Retina (tissue), 1 donor: ENCODE data around the gene GPR137C.

Experiments used
- DNase-seq: peaks from one replicate; pipeline ENCODE4 v3.0.0-alpha.2; 2016

Gene GPR137C, protein sequence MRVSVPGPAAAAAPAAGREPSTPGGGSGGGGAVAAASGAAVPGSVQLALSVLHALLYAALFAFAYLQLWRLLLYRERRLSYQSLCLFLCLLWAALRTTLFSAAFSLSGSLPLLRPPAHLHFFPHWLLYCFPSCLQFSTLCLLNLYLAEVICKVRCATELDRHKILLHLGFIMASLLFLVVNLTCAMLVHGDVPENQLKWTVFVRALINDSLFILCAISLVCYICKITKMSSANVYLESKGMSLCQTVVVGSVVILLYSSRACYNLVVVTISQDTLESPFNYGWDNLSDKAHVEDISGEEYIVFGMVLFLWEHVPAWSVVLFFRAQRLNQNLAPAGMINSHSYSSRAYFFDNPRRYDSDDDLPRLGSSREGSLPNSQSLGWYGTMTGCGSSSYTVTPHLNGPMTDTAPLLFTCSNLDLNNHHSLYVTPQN

DNA sequence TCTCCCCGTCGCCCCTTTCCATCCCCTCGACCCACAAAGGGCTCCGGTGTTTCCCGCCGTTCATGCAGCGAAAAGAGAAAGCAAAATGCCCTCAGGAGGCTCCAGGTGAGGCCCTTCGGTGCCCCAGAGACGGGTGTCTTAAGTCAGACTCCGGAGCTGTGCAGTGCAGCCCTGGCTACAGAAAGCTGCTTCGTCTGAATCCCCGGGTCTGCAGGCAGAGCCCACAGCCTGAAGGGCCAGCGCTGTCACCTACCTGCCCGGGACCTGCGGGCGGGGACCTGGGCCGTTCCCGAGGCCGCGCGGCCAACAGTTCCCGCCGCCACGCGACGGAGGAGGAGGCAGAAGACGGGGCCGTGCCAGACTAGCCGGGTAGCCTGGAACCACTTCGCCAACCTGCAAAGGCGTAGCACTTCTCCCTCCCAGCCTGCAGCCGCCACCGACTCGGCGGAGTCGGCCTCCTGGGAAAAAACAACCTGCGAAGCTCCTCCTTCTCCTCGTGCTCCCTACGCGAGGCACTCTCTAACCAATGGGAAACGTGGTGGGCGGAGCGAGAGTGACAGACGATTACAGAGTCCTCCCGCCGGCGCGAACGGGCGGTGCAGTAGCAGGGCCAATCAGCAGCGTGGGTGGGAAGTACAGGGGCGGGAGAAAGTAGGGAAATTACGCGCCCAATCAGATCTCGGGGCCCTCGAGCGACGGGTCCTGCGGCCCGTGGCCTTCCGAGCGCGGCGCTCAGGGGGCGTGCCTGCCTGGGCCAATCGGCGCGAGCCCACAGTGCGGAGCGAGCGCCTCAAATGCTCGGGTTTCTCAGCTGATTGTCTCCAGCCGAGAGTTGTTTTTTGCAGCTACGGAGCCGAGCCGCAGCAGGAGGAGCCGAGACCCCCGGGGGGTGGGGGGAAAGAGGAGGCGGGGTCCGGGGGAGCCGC lies at the start of gene GPR137C, which contains the start of gene TXNDC16:
TSS of gene GPR137C (plus strand) at position 774 of the 926 bp plus-strand sequence. CDS start 312 bp downstream, outside the sequence.
TSS of gene TXNDC16 (minus strand) at position 443 of the 926 bp plus-strand sequence. CDS start 8,948 bp downstream, outside the sequence.
- peak; percentile 98 for DNase-seq

DNA sequence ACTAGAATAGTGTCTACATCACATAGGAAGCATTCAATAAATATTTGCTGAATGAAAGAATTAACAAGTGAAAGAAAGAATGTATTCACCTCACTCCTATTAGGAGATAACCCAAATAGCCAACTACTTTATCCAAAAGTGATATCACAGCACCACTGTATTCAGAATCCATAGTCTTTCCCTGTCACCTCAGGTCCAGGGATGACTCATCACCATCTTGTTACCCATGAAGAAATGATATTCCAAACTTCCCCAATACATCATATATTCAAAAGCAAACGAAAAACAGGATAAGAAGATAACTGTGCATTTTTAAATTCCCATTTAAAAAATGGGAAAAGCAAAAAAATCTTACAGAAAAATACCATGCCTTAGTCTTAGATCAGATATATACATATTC lies 39.4 kb upstream of the GPR137C start:
- no peak for DNase-seq

DNA sequence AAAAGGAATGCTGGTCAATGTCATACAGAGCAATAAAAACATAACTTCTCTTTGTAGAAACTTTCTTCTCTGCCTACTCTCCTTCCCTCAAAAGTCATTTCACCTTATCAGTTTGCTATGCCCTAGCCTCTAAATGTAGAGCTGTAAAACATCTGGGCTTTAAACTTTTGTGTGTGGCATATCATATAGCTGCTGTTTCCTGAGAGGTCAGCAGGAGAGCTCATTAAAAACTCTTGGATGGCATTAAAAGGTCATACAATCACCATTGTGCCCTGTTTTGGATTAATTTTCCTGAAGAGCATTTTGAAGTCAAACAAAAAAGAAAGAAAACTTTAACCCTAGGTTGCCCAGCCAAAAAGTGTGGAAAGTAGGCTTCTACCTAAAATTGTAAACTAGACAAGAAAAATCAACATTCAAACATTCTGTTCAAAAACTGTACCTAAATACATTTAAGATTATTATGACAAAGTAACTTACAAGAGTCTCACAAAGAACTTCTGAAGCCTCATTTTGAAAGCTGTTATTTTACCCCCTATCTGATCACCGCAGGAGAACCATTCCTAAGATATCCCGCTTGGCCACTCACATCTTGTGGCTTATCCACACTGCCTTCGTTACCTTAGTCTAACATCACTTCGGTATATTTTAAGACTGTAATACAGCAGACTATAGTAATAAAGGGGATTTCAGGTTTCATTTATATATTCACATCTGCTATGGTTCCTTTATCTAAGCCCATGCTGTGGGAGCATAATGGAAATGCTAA lies 38.4 kb upstream of the GPR137C start:
- DNase-seq = no peak

DNA sequence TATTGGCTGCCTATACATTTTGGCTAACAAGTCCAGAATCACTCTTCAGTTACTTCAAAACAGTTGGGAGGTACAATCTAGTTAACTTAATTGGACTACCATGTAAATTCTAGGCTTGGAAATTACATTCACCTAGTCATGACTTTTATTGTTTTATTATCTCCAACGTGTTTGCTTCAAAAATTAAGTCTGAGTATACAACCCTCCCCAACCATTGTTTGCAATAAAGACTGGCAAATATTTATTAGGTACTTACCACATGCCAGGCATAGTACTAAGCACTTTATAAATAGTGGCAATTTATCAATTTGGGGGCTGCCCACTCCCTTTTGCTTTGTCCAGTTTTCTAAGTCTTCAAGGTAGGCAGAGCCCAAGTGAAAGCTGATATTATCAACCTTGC lies 30.6 kb upstream of the GPR137C start:
- DNase-seq = no peak

DNA sequence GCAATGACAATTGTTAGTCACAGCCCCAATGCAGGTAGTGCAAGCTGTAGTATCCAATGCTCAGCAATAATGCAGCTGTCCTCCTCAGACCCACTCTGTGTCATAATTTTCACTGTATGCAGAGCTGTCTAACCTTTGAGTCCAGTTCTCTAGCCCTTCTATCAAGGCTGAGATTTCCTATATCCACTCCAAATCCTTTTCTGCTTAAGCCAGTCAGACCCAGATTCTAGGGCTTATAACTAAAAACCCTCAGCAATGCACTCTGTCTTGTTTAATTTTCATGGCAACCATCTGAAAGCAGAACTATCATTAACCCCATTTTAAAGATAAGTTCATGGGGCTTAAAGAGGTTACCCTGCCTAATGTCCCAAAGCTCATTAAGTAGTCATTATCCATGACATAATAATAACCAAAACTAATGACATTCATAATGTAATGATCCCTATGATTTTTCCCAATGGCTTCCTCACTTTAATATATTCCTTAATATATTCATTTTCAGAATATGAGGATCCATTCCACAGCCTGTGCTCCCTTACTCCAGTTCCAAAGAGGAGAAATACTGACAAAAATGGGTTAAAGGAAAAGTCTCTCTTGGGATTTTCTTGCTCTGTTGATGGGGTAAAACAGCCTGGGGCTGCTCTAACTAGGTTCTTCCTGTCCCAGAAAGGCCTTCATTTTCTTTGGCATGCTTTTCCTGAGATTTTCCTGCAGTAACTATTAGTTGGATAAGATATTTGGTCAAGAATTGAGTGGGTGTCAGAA lies 29.9 kb upstream of the GPR137C start:
- DNase-seq = no peak

DNA sequence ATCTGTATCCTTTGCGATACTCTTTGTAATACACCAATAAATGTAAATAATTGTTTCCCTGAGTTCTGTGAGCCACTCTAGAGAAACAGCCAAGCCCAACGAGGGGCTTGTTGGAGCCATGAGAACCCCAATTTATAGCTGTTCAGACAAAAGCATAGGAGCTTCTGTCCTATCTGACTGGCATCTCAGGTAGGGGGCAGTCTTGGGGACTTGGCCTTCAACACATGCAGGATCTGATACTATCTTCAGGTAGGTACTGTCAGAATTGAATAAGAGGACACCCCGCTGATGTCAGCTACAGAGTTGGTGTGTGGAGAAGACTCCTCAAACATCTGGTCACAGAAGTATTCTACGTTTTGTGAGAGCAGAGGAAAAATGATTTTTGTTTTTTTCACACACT lies 25.6 kb upstream of the GPR137C start:
- no peak for DNase-seq

DNA sequence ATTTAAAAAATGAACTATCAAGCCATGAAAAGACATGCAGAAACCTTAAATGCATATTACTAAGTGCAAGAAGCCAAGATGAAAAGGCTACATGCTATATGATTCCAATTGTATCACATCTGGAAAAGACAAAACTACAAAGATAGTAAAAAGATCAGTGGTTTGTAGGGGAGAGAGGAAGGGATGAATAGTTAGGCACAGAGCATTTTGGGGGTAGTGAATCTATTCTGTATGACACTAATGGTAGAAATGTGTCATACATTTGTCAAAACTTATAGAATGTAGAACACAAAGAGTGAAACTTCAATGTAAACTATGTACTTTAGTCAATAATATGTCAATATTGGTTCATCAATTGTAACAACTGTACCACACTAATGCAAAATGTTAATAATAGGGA lies 21.2 kb upstream of the GPR137C start:
- DNase-seq = no peak

DNA sequence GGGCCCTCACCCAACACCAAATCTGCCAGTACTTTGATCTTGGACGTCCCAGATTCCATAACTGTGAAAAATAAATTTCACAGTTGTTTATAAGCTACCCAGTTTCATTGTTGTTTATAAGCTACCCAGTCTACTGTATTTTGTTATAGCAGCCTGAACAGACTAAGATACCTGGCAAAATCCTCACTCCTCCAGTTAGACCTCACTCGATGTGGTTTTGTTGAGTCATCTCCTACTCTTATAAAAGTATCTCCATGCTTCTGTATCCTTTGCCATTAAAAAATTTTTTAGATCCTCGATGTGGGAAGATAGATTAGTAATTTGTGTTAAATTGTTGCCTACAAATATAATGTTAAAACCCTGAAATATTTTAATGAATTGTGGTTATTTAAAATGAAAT lies 16.4 kb upstream of the GPR137C start:
- no peak for DNase-seq

DNA sequence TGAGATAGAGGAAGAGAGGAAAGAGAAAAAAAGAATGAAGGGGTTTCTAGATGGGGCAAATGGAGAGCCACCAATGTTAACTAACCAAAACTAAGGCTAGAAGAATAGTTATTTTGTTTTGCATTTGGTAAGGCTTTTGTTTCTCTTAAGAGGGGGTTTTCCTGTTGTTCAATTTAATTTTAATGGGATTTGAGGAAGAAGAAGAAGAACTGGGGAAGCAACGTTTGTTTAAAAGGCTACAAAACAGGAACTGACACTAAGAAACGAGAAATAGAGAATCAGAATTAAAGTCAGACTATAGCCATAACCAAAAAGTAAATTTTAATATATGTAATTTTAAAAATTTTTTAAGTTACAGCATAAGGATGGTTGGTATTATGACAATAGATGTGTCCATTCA lies 14.0 kb upstream of the GPR137C start:
- no peak for DNase-seq

DNA sequence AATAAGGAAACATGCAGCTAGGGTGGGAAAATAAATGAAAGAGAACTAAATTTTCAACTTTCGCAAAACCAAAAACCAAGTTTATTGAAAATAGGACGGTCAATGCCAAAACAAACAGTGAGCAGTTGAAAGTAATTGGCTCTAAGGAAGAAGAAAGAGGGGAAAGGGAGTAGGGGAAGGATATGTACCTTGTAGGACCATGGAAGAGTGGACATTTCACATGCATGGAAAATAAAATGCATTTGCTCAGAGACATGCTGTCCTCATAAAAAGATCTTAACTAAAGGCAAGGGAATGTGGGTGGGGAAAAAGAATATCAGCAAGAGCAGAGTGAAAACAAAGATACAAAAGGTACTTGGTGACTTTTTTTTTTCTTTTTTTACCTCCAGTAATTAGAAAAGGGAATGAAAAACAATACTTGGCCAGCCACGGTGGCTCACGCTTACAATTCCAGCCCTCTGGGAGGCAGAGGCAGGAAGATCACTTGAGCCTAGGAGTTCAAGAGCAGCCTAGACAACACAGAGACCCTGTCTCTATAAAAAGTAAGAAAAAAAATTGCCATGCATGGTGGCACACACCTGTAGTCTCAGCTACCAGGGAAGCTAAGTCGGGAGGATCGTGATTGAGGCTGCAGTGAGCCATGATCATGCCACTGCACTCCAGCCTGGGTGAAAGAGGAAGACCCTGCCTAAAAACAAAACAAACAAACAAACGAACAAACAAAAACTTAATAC lies 6.9 kb upstream of the GPR137C start:
- no peak for DNase-seq

DNA sequence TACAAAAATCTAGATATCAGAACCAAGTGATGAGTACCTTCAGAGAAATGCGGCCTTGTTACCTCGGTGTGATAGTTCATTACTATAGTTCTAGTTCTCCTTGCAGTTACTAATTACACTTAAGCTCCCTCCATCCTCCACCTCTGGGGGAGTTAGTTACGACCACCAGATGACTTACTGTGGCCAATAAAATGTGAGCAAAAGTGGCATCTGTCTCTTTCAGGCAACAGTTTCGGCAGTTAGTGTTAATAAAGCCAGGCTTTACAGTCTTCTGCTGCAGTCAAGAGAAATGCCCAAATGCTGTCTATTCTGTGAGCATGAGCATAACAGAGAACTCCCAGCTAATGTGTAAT lies 6.3 kb upstream of the GPR137C start:
- DNase-seq = no peak

DNA sequence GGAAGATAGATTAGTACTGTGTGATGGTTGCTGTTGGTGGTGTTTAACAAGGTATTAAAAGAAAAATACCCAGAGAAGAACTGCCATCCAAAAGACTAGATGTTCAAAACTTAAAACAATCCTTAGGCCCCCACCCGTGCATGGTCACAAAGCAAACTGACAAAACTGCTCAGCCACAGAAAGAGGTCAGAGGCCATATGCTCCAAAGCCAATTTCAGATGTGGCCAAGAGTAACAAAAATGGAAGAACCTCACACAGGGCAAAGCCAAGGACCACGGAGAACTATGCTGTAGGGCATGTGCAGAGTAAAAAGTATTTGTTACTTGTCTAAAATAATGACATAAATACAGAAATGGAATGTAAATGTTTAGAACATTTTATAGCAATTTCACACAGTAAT lies 5.6 kb upstream of the GPR137C start:
- no peak for DNase-seq

DNA sequence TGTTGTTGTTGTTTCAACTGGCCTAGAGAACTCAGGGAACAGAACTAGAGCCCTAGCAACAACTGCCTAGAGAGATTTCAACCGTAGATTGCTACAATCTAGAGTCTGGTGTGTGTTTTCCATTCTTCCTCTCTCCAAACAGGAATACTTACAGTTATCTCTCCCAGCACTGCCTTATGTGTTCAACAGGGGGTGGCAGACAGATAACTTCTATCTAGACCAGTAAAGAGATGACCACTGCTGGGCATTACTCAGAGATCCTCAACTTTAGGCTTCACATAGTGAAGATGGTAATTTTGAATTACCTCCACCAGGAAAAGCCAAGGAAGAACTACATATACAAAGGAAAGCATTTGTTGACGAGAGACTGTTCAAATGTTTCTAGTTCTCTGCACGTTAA lies 5.1 kb upstream of the GPR137C start:
- DNase-seq = no peak

DNA sequence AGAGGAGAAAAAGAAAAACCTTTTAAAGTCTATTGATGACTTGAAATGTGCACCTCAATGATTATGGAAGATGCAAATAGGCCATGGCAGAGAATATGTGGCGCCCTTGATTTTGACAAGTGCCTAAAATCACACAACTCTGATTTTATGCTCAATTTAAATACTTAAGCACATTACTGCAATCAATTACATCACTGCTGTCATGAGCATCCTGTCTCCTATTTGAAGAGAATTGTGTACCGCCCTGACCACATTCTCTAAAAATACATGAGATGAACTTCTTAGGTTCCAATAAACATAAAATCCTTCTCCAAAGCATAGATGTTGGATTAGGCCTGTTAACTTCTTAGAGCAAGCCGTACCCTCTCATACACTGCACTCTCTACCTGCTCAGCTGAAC lies 2.0 kb upstream of the GPR137C start:
- DNase-seq = no peak

DNA sequence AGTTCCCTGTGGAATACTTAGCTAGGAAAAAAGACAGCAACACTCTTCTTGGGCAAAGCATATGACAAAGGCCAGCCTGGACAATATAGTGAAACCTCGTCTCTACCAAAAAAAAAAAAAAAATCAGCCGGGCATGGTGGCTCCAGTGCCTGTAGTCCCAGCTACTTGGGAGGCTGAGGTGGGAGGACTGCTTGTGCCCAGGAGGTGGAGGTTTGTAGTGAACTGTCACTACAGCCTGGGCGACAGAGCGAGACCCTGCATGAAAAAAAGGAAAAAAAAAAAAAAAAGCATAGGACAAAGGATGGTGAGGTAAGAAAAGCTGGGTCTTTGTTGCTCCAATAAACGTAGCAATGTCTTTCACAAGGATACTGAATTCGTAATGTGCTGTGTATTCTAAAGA lies 1.4 kb upstream of the GPR137C start:
- DNase-seq = no peak

DNA sequence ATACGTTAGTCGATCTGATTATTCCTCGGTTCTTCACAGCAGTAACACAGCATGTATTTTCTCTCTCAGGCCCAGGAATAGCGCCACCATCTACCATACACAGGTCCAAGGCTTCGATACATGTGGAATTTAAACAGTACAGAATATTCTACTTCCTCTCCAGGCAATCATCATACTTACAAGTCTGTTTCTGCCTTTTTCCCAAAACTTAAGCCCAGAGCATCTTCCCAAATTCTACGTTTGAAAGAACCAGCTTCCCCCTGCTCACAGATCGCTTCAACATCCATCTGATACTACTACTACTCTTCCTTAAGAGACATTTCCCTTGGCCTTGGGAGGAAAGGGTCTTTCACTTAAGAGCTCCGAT lies 957 bp upstream of the GPR137C start:
- DNase-seq = no peak

DNA sequence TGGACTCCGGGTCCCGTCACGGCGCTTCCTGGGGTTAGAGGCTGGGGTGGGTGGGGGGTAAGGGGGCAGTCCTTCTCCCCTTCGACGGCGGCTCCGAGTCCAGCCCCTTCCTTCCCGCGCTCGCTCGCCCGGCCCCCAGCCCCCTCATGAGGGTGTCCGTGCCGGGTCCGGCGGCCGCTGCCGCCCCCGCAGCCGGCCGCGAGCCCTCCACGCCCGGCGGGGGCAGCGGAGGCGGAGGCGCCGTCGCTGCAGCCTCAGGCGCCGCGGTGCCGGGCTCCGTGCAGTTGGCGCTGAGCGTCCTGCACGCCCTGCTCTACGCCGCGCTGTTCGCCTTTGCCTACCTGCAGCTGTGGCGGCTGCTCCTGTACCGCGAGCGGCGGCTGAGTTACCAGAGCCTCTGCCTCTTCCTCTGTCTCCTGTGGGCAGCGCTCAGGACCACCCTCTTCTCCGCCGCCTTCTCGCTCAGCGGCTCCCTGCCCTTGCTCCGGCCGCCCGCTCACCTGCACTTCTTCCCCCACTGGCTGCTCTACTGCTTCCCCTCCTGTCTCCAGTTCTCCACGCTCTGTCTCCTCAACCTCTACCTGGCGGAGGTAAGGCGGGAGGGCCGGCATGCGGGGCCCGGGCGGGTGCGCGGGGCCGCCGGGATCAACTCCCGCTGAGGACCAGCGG lies 500 bp downstream of the GPR137C start:
- DNase-seq = peak; percentile 72

DNA sequence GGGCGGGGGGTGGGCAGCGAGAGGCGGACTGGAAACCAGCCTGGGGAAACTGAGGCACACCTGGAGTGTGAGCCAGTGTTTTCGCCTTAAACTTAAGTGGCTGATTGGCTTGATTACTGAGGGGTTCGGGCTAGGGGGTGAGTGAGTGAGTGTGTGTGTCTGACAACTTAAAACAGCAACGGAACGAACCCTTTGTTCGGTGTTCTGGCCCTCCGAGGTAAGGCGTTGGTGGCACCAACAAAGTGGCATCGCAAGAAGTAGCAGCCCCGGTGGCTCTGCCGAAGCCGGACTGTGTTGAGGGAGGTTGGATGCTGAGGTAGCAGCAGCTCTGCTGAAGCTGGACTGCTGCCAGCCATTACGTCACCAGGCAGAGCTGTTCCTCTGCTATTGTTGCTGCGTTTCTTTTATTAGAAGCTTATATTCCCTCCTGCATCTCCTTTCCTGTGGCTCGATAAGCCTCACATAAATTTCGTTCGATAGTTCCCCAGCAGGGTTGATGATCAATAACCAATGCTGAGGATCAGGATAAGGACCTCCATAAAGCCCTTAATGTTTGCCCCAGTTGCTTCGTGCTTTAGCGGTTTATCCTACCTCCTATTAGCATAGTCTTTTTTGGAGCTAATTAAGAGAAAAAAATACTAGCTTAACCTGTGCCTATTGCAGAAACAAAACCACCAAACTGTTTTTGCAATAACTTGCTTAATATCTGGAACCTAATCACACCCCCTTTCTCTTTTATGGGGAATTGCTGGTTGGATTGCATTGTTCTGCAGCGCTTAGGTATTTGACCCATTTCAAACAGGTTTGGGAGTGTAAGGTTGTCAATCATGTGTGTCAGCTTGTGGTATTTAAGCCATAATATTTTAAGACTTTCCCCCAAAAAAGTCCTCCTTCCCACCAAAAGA lies 1.3 kb downstream of the GPR137C start:
- DNase-seq = peak; percentile 90

DNA sequence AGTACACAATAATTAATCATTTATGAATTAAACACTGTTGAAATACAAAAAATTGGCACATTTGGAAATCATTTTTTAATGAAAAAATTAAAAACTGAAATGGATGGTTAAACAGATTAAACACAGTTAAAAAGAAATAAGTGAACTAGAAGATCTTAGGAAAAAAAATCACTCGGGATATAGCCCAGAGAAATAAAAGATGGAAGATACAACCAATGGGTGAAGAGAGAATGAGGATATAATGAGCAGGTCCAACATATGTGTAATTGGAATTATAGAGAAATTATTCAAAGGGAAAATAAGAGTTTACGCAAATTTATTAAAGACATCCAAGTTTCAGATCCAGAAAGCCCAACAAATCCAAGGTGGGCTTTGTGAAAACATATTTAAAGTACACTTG lies 6.1 kb downstream of the GPR137C start:
- no peak for DNase-seq

DNA sequence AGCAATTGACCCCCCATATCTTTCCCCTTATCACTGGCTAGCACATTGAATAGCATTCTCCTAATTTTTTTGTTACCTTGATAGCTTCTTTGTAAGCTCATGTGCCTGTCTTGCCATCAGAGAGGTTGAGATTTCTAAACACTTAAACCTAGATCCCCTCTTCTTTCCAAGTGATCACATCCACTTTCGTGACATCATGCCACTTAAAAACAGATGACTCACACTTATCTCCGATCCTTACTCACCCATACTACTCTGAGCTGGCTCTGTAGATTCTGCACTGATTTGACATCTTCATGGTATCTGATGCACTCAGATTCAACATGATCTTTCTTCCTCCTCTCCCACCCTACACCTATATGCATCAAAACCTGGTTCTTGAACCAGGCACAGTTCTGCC lies 10.5 kb downstream of the GPR137C start:
- no peak for DNase-seq
